Daoy (cell line): Measurements from ENCODE around the gene ZNF717. TPM values are rescaled to one million over a fixed set of nuclear protein-coding genes. Genes with fewer than 3 reads are reported as not detected.
"Not testable (repeated sequence)": the region's sequence is repeated elsewhere in the genome, so short reads cannot be mapped to it uniquely, and the experiment has no call there.

Experiments
- DNase-seq: peaks from one replicate; pipeline ENCODE4 v3.0.0-alpha.2; 2015; ENCODE audit warnings: low read depth
- total RNA-seq: library from RNA; depleted of rRNA; stranded (reverse); fragments of >200 nt; shearing (Covaris generic); gene quantifications from 2 replicates; pipeline ENCODE4 v1.2.3, GENCODE V29; 2014; rRNA removed

Gene ZNF717
- 4.3 and 5.0 TPM in 2 replicates for total RNA-seq

DNA sequence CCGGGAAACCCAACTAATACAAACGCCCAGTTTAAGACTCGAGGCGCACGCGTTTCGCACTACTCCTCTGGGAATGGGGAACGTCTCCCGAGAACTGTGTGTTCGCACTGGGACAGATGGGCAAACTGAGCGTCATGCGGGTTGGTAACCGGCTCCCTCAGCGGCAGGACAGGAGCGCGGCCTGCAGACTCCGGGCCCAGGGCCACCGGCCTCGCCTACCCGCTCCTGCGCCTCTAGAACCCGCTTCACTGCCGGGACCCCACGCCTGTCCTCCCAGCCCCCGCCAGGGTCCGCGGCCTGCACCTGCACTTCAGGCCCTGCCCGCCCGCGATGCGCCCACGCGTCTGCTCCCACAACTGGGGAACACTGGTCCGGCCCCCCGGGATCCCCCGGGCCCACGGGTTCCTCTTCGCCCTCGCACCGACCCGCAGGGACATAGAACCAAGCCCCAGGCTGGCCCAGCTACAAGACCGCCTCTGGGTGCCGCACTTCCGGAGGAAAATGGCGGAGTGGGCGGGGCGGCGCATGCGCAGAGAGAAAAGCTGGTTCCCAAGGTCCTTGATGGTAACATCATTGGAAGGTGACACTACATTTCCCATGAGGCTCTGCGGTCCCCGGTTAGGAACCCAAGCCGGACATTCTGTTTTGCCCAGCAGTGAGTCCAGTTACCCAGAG, at the start of gene ZNF717:
Gene ZNF717, minus strand, starts transcription at position 469 of the 675 bp plus-strand sequence. CDS start 2,187 bp downstream, outside the sequence.
- peak; percentile 87 for DNase-seq

GRCh38 chr3:75831076-75831475, 45.7 kb upstream of the ZNF717 start:
- not testable (repeated sequence) for DNase-seq

GRCh38 chr3:75818019-75818418, 32.7 kb upstream of the ZNF717 start:
- DNase-seq: not testable (repeated sequence)

- DNase-seq: not testable (repeated sequence)
Measured at GRCh38 chr3:75816287-75817180, 31.2 kb upstream of the ZNF717 start.

DNA sequence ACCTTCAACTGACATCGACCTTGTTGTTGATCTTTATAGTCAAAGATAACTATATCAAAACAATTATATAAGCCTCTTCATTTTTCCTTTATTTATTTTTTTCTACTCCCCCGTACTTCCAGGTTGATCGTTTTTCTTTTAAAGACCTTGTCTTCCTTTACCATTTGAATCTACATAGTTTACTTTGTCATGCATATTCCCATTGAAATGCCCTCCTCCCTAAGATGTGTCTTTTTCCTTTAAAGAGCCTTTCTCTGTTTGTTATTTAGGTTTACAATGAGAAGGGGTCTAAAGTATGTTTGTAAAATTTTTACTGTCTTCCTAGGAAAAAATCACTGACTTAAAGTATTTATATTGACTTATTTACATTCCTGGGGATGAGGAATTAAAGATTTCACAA, 29.4 kb upstream of the ZNF717 start:
- no peak for DNase-seq

DNA sequence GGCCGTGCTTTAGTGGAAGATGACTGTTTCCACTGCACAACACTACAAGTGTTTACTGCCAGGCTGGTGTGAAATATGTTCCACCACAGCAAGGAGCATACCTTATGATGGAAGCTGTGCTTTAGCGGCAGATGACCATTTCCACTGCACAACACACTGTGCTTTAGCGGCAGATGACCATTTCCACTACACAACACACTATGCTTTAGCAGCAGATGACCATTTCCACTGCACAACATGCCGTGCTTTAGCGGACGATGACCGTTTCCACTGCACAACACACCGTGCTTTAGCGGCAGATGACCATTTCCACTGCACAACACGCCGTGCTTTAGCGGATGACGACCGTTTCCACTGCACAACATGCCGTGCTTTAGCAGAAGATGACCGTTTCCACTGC, 2.8 kb downstream of the ZNF717 start:
- DNase-seq: no peak

- no peak for DNase-seq
Measured at GRCh38 chr3:75781079-75781745, 4.1 kb downstream of the ZNF717 start.

- not testable (repeated sequence) for DNase-seq
Measured at GRCh38 chr3:75777742-75778141, 7.6 kb downstream of the ZNF717 start.

- not testable (repeated sequence) for DNase-seq
Measured at GRCh38 chr3:75771631-75772030, 13.7 kb downstream of the ZNF717 start.

DNA sequence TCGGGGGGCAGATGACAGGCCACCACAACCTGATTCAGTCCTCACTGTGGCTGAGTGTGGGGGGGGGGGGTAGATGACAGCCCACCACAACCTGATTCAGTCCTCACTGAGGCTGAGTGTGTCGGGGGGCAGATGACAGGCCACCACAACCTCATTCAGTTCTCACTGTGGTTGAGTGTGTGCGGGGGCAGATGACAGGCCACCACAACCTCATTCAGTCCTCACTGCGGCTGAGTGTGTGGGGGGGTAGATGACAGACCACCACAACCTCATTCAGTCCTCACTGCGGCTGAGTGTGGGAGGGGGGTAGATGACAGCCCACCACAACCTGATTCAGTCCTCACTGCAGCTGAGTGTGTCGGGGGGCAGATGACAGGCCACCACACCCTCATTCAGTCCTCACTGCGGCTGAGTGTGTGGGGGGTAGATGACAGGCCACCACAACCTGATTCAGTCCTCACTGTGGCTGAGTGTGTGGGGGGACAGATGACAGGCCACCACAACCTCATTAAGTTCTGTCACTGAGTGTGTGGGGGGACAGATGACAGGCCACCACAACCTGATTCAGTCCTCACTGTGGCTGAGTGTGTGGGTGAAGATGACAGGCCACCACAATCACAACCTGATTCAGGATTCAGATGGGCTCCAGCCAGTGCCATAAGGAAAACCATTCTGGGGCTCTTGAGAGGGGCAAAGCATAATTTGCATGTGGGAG, 16.9 kb downstream of the ZNF717 start:
- no peak for DNase-seq

GRCh38 chr3:75737831-75738493, 47.4 kb downstream of the ZNF717 start:
- no peak for DNase-seq

DNA sequence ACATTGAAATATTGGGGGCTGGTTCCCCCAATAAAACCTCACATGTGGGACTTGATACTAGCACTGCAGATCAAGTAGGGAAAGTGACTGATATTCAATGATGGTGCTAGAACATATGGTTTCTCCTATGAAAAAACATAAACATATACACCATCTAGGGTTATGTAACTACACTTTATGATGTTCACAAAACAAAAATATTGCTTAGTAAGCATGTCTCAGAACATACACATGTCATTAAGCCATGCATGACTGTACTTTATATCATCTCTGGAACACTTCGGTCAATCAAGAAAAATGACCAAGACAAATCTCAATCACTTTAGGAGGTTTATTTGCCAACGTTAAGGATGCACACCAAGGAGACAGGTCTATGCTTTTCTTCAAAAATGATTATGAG, 57.4 kb downstream of the ZNF717 start:
- DNase-seq: no peak

DNA sequence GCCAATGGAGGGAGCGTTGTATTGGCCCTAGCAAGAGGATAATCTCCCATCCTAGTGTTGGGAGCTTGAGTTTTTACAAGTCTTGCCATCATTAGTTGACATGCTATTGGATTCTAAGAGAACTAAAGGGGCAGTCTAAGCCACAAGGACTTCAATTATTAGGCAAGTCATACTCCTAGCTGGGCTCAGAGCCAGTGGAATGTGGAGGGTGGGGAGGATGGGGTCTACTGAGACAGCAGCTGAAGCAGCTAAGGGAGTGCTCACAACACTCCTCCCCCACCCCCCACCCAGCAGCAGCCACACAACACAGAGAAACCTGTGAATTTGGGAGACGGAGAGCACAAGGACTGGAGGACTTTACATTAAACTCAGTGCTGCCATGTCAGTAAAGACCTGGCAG, 93.3 kb downstream of the ZNF717 start:
- DNase-seq: no peak

DNA sequence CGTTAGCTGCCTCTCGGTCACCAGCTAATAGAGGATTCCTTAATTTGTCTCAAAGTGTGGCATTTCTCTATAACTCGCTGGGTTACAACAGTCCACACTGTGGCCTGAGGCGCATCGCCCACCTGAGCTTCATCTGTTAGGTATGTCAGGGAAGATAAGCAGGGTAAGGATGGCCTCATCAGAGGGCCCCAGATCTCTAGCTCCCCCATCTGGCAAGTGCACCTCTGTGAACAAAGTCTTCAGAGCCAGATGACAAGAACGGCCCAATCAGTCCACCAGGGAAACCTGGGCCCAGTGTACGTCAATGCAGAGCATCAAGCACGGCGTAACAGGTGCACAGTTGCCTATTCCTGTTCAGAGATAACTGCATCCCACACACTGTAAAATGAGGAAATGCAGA, 98.0 kb downstream of the ZNF717 start:
- no peak for DNase-seq

Other genes with a start within 250 kb of the ZNF717 start
- gene FRG2C, start 121.2 kb downstream of the ZNF717 start, total RNA-seq: 0.06 TPM in 1 of 2 replicates, not detected in the other